GM18499 (cell line): ENCODE measurements around the gene EAF1.
"Not testable (repeated sequence)": the region's sequence is repeated elsewhere in the genome, so short reads cannot be mapped to it uniquely, and the experiment has no call there.

Experiments
- ATAC-seq: cut with Tn5 transposase; IDR thresholded peaks from one replicate; pipeline ENCODE4 v1.9.1; 2021; ENCODE audit warnings: moderate number of reproducible peaks; ENCODE audit not compliant: insufficient read depth, unreplicated experiment

The EAF1 gene

DNA sequence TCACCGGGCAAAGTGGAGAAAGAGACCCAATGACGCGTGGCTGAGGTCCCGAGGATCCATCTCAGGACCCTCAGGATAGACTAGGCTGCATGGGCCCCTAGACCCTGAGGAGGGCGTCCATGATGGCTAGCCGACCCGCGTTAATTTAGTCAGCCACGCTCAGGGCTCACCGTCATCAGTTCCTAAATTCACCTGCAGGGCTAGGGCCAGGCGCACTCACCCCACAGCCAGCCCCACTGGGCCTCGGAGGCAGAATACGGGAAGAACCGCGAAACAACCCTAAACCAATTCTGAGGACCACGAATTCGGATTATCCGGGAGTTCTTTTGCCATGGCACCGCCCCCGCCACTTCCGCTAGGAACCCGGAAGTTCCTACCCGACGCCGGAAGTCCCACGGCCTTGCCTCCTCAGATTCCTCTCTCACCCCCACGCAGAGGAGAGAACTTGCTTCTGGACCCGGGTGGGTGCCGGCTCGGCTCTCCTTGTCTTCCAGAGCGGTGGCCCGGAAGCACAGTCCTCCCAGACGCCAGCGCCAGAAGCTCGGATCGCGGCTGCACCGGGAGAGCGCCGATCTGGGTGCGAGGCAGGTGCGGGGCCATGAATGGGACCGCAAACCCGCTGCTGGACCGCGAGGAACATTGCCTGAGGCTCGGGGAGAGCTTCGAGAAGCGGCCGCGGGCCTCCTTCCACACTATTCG lies at the start of gene EAF1, which contains the start of gene METTL6:
TSS of gene EAF1 (plus strand) at position 417 of the 699 bp plus-strand sequence. CDS start at position 599, 182 bp downstream.
TSS of gene METTL6 (minus strand) at position 363 of the 699 bp plus-strand sequence. CDS start 1,033 bp downstream, outside the sequence.
- no peak for ATAC-seq

DNA sequence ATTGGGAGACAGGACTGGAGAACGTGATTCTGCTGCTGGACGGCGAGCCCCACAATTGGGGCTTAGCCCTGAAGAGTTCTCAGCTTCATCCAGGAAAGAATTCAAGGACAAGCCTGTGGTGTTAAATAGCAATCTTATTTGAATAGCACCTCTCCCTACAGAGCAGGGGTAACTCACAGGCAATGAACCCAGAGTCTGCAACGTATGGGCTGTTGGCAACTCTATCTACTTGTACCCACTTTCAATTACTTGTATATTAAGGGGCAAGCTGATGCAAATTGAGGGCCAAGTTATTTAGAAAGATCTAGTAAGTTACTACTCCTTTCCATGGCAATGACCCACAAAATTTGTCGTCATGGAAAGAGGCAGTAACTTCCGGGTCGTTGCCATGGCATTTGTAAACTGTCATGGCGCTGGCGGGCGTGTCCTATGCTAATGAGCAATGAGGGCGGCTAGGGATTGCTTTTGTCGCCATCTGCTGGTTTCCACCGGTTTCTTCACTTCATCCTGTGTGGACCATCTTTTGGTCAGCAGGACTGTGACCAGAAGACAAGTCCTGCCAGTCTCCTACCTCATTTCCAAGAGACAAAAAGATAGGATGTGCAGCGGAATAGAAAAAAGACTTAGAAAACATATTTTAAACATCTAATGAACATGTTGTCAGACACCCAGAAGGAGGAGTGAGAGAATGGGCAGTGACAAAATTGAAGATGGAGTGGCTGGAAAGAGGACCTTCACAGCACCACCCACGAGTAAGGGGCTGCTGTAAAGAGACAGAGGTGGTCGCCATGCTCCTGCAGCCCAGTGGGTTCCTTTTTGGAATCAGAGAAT lies 49.2 kb upstream of the EAF1 start:
- ATAC-seq, result peak; percentile 85

DNA sequence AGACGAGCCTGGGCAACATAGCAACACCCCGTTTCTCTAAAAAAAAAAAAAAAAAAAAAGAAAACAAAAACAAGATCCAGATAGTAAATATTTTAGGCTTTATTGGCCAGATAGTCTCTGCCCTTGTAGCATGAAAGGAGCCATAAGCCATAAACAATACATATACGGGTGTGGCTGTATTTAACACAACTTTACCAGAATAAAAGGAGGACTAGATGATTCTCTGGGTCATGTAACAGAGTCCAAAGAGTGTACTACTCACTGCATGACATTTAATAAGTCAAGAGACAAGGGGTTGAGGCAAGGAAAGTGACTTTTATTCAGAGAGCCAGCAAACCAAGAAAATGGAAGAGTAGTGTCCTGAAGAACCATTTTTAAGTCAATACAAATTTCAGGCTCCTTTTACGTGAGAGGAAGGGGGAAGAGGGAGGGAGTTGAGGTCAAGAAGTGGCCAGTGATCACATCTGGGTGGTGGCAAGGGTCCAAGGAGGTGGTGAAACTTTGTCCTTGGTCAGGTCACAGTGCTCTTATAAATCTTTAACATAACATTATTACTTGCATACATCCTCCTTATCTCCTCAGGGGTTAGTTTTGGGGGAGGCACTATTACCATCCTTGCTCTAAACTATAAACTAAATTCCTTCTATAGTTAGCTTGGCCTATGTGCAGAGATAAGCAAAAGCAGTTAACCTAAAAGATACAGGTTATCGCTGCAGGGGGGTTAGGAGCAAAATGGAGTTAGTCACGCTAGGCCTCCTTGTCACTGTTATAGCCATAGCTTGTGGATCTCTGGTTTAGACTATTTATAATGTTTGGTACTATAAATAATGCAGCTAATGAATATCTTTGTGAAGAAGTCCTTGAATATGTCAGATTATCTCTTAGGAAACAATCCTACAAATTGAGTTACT lies 46.2 kb upstream of the EAF1 start:
- no peak for ATAC-seq

DNA sequence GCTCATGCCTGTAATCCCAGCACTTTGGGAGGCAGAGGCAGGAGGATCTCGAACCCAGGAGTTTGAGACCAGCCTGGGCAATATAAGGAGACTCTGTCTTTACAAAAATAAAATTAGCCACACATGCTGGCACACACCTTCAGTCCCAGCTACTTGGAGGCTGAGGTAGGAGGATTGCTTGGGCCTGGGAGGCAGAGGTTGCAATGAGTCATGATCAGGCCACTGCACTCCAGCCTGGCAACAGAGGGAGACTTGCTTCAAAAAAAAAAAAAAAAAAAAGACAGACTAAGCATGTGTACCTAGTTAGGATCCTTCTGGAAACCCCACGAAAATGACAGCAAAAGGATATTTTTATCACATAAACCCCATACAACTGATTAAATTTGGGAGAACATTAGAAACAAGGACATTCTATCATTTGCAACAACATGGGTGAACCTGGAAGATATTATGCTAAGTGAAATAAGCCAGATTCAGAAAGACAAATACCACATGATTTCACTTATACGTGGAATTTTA lies 44.9 kb upstream of the EAF1 start:
- ATAC-seq, result no peak

DNA sequence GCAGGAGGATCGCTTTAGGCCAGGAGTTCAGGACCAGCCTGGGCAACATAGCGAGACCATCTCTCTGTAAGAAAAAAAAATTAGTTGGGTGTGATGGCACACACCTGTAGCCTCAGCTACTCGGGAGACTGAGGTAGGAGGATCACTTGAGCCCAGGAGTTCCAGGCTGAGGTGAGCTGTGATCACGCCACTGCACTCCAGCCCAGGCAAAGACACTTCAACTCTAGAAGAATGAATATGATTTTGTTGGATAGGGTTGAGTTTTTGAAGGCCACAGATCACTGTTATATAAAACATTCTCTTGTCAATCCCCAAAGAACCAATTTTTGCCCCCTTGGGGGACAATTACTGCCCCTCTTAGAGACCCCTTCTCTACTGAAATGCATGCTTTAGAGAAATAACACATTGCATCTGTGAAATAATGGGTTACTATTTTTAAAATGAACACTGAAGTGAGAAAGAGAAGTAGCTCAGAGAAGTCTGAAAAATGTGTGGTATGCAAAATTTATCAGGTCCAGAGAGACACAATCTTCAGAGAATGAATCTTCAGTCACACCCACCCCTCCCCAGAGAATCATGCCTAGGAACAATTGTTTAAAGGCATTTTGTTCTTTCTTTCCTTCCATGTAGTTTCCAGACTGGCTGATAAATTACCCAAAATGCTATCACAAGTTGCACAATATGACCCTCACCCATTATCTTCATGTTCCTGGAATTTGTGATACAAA lies 42.7 kb upstream of the EAF1 start:
- no peak for ATAC-seq

DNA sequence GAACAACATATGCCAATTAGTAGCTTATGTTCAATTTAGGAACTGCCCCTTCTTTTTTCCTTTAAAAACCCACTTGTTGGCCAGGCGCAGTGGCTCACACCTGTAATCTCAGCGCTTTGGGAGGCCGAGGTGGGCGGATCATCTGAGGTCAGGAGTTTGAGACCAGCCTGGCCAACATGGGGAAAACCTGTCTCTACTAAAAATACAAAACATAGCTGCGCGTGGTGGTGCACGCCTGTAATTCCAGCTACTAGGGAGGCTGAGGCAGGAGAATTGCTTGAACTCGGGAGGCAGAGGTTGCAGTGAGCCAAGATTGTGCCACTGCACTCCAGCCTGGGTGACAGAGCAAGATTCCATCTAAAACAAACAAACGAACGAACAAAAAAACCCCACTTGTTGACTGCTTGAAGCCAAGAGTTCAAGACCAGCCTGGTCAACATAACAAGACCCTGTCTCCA lies 42.1 kb upstream of the EAF1 start:
- not testable (repeated sequence) for ATAC-seq

DNA sequence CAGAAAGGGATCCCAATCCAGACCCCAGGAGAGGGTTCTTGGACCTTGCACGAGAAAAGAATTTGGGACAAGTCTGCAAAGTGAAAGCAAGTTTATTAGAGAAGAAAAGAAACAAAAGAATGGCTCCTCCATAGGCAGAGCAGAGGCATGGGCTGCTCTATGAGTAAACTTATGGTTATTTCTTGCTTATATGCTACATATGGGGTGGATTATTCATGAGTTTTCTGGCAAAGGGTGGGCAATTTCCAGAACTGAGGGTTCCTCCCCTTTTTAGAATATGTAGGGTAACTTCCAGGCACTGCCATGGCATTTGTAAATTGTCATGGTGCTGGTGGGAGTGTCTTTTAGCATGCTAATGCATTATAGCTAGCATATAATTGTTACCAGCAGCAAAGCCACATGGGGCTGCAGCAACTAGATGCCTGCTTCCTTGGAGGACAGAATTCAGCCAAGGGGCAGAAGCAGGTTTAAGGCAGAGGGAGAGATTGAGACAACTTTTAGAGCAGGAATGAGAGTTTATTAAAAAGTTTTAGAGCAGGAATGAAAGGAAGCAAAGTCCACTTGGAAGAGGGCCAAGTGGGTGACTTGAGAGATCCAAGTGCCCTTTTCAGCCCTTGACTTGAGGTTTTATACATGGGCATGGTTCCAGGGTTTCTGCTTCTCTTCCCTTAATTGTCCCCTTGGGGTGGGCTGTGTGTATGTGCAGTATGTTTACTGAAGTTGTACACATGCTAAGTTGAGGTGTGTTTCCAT lies 41.3 kb upstream of the EAF1 start:
- no peak for ATAC-seq

DNA sequence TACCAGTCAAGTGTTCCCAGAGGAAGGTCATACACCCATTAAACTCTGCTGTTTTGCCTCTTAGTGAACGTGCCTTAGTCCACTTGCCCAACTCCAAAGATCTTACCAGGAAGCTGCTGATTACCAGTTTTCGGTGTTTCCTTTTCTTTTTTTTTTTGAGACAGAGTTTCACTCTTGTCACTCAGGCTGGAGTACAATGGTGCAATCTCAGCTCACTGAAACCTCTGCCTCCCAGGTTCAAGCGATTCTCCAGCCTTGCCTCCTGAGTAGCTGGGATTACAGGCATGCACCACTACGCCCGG lies 40.8 kb upstream of the EAF1 start:
- ATAC-seq, result not testable (repeated sequence)

DNA sequence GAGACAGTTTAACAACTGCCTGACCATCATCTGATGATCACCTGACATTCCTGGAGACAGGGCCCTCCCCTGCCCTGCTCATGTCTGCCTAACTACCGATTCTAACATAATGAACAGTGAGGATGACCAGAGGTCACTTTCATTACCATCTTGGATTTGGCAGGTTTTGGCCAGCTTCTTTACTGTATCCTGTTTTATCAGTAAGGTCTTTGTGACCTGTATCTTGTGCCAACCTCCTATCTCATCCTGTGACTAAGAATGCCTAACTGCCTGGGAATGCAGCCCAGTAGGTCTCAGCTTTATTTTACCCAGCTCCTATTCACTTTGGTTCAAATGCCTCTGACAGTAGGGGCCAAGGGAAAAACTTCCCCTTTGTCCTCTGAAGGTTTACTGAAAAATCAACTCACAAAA lies 40.2 kb upstream of the EAF1 start:
- no peak for ATAC-seq

DNA sequence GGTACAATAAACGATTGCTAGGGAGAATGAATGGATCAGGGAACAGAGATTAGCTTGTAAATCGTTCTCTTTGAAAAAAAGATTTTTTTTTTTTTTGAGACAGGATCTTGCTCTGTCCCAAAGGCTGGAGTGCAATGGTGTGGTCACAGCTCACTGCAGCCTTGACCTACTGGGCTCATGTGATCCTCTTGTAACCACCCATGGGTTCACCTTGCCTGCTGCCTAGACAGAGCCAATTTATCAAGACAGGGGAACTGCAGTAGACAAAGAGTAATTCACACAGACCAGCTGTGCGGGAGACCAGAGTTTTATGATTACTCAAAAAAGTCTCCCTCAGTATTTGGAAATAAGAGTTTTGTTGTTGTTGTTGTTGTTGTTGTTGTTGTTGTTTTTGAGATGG lies 39.7 kb upstream of the EAF1 start:
- ATAC-seq, result no peak

DNA sequence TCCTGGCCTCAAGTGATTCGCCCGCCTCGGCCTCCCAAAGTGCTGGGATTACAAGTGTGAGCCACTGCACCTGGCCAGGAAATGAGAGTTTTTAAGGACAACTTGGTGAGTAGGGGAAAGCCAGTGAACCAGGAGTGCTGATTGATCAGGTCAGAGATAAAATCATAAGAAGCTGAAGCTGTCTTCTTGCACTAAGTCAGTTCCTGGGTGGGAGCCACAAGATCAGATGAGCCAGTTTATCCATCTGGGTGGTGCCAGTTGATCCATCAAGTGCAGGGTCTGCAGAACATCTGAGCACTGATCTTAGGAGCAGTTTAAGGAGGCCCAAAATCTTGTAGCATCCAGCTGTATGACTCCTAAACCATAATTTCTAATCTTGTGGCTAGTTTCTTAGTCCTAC lies 39.1 kb upstream of the EAF1 start:
- not testable (repeated sequence) for ATAC-seq

DNA sequence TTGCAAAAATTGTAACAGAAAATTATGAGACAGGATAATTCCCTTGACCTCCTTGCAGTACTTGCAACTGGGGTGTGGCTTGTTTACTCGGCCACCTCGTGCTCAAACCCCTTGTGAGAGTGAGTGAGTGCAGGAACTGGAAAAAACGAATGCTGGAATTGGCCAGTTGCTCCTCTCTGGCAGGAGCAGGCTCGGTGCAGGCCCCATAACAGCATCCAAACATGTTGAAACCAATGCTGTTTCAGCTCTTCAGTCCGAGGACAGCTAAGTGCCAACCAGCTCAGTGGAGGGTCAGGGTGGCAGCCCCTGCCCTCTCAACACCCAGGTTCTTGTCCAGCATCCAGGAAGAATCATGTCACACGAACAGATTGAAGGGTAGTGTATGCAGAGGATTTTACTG lies 36.9 kb upstream of the EAF1 start:
- no peak for ATAC-seq

DNA sequence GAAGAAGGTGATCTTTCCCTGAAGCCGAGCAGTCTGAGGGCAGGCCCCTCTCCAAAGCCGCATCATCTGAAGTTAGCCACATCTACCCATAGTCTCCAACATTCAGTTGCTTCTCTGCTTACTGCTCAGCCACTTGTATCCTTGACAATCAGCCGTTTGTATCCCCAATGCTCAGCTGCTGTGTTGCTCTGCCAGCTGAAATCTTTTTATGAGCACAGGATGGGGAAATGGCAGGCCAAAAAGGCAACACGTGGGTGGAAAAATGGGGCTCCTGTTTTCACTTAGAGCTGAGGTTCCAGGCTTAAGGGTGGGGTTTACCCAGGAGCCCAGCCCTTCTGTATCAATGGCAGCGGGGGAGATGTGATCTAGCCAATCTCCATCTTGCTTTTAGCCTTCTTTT lies 36.4 kb upstream of the EAF1 start:
- ATAC-seq, result no peak

DNA sequence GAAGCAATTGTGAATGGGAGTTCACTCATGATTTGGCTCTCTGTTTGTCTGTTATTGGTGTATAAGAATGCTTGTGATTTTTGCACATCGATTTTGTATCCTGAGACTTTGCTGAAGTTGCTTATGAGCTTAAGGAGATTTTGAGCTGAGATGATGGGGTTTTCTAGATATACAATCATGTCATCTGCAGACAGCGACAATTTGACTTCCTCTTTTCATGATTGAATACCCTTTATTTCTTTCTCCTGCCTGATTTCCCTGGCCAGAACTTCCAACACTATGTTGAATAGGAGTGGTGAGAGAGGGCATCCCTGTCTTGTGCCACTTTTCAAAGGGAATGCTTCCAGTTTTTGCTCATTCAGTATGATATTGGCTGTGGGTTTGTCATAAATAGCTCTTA lies 34.1 kb upstream of the EAF1 start:
- ATAC-seq, result not testable (repeated sequence)

DNA sequence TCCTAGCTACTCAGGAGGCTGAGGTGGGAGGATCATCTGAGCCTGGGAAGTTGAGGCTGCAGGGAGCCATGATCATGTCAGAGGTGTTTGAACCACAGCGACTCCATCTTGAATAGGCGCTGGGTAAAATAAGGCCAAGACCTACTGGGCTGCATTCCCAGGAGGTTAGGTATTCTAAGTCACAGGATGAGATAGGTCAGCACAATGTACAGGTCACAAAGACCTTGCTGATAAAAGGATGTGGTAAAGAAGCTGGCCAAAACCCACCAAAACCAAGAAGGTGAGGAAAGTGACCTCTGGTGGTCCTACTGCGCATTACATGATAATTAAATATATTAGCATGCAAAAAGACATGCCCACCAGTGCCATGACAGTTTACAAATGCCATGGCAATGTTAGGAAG lies 28.7 kb upstream of the EAF1 start:
- ATAC-seq, result not testable (repeated sequence)

DNA sequence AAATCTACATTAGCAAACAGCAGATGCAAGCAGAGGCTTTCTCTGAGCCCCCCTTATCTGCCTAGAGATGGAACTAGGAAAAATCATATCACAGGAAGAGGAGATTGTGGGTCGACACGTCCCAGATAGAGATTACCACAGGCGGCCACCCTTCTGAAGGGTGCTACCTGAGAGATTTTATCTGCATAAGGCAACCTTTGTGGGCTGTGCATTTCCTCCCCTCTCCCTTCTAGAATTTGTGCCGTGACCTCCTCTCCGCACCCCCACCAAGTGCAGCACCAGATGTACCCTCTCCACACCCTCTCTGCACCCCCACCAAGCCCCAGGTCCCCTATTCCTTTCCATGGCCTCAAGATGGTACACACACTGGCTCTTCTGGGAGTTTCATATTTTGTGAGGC lies 27.4 kb upstream of the EAF1 start:
- no peak for ATAC-seq

DNA sequence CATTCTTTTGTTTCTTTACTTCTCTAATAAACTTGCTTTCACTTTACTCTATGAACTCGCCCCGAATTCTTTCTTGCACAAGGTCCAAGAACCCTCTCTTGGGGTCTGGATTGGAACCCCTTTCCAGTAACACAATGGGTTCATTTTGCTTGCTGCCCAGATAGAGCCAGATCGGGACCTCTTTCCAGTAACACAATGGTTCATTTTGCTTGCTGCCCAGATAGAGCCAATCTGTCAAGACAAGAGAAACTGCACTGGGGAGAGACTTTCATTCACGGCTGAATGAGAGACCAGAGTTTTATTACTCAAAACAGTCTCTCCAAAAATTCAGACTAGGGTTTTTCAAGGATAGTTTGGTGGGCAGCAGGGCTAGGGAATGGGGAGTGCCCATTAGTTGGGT lies 25.5 kb upstream of the EAF1 start:
- no peak for ATAC-seq

DNA sequence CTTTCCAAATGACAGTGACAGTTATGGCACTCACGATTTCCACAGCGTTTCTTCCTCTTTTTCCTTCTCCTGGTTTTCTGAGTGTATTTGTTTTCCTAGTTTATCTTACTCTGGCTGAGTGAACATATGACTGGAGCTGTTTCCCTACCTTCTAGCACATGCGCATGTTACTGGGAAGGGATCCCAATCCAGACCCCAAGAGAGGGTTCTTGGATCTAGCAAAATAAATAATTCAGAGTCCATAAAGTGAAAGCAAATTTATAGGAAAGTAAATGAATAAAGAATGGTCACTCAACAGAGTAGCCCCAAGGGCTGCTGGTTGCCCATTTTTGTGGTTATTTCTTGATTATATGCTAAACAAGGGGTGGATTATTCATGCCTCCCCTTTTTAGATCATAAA lies 23.9 kb upstream of the EAF1 start:
- ATAC-seq, result no peak

DNA sequence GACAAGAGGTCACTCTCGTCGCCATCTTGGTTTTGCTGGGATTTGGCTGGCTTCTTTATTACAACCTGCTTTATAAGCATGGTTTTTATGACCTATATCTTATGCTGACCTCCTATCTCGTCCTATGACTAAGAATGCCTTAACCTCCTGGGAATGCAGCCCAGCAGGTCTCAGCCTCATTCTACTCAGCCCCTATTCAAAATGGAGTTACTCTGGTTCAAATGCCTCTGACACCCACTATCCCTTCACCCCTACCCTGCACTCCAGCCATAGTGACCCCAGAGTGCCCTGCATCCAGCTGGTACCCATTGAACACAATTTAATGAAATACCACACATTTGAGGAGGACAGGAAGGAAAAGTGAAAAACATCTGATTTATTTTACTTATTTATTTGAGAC lies 23.4 kb upstream of the EAF1 start:
- no peak for ATAC-seq
